Activated CD8-positive, alpha-beta memory T cell treated with anti-CD3 and anti-CD28 coated beads for 1 hour (primary cell): ENCODE measurements around the gene ACKR1.

Source experiments
- DNase-seq, 2 donors: peaks; one replicate each; pipeline ENCODE4 v3.0.0-alpha.2; 2020; ENCODE audit warnings: low read depth in 1 of 2; ENCODE audit errors: extremely low read depth in 1 of 2

The ACKR1 gene

DNA sequence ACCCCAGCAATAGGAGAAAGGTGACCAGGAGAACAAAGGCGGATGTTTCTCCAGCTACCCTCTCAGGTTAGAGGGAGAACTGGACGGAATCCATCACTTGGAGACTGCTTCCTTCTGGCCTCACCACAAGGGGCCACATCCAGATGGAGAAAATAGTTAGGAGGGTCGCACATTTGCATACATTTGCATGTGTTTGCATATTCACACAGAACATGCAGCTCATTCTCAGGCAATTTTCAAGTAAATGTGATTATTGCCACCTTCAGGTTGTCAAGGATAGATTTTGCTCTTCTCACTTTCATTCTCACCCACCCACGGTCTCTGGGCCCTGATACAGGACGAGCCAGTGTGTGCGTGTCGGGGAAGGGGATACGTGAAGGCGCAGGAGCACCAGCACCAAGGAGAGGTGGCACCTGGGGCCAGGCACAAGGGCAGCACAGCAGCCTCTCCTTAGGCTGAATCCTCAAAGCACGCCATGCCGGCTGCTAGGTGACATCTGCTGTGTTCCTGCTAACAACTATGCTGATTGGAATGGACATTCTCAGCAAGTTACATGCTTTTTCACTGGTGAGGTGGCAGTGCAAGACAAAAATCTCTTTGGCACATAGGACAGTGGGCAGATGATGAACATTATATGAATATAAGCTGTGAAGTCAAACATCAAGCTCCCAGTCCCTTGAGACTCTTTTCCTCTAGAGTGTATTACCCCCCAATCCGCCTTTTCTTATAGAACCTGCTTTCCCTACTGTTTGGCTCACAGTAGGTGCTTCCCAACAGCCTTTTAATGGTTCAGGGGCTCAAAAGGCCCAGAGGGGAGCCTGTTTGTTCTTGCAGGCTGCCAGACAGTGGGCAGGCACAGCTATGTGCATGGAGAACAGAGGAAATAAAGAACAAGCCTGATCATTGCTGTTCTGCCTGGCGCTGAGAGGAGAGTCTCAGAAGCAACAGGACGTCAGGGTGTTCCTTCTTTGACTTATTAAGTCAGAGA lies 14.3 kb downstream of the ACKR1 start:
- DNase-seq: no peak

DNA sequence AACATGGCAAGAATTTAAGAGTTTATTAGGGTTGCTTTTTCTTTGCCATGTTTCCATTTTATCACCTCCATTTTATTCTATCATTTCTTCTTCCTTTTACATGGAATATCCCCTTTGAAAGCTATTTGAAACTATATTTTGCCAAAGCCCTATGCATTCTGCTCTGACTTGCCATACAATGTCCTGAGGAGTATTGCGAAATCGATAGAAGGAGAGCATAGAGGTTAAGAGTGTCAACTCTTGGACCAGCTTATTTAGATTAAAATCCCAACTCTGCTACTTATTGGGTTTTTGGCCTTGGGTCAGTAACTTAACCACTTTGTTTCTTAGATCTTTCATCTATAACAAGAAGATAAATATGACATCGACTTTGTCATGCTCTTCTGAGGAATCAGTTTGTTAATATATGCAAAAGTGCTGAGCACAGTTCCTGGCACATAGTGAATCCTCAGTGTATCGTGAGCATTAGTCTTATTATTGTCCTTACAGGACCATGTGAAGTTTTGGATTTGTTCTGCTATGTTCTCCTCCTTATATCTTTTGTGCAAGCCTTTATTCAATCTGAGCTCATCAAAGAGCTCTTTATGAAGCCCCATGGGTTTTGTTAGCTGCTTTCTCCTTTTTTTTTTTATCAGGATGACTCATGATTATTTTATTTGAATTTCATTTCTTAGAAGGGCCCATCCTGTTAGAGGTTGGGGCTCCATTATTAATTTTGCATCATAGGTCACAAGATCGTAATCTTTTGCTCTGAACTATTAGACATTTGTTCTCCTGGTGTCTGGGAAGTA lies 17.6 kb downstream of the ACKR1 start:
- DNase-seq: no peak

DNA sequence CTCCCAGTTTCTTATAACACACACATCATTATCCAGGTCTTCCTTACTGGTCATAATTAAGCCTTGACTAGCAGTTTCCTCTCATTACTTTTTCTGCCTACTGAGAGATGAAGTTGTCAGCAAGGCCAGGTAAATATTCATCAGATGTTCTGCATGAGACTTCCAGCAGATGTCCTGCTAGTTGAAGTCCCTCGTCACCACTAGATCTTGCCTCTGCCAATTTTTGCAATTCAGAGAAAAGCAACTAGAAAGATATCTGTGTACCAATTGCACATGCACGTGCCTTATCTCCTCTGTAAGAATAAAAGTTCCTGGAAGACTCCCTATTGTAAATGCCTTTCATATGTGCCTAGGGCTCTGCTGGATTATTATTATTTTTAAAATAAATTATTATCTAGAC lies 18.3 kb downstream of the ACKR1 start:
- DNase-seq: no peak

DNA sequence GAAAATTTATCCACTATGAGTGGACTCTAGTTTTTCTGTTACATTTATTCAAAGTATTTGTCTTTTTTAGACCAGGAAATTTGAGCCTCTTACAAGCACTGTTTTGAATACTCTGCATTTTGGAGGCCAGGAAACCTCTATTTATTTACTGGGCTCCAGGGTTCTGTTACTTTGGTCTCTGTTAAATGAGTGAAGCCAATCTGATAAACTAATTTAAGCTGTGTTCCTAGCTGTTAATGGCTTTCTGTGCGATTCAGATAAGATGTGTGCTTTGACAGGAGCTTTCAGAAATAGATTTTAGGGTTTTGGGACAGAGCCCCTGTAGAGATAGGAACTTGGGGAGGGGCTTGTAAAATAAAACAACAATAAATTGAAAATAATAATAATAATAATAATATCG lies 23.9 kb downstream of the ACKR1 start:
- DNase-seq: no peak

DNA sequence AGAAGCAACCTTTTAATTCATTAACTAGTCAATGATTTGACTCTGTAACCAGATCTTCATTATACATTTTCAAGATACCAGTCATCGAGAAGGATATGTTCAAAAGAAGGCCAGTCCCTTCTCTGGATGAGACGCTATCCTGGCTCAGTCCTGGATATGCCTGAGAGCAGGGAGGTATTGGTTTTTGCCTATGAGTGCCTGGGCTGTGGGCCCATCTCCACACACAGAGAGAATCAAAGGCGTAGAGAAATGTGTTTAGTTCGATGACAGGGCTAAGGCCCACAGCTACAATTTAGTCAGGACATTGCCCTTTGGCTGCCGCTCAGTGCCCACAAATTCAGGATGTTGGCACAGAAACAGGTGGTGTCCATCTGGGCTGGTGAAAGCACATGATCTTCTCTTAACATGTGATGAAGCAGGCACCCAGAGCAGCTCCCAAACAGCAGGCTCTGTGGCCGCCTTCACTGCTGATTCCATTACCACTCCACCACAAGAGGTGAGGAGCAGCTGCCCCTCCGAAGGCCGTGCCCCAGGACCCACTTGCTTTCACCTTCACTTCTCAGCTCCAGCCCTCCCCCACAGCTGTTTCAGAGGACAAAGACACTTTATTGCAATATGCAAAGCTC lies 24.7 kb downstream of the ACKR1 start:
- DNase-seq: no peak

DNA sequence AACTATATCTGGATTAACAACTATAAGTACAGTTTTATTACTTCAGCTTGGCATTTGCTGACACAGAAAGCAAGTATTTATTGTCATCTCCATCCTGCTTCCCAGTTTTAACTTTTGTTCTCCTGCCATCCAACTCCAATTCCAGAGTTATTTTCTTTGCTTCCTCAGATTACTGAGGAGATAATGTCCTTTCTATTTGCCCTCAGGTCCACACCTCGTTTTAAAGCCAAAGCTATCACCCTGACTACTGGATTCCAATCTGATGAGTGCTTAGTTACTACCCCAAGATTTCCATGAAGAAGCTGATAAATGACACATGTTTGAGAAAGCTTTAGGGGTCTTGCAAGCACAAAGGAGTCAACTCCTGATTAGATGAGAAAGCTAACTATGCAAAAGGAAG lies 25.2 kb downstream of the ACKR1 start:
- DNase-seq: no peak

DNA sequence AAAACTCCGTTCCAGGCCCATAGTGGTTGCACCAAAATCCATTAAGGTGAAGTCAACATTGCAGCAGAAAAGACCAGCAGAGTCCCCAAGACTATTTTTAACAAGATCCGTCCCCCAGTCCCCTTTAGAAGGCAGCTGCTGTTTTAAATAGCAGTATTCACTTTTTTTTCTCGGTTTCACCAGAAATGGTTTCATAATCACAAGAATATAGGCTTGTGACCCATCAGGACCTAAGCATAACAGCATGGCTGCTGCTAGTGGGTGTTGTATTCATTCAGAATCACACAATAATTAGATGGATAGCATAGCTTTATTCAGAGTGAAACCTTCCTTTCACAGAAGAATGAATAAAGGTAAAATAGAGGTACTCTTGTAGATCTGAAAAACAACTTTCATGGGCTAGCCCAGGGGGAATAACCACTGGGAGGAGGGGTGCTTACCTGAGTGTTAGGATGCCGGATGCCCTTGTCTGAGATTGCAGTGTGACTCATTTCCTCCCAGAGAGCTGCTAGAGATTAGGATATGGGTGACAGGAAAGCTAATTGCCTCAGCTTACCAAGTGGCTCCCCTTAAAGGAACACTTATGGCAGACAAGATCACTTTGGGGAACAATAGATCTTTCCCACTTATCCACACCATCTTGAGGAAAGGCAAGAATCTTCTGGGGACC lies 35.0 kb downstream of the ACKR1 start:
- DNase-seq: no peak

DNA sequence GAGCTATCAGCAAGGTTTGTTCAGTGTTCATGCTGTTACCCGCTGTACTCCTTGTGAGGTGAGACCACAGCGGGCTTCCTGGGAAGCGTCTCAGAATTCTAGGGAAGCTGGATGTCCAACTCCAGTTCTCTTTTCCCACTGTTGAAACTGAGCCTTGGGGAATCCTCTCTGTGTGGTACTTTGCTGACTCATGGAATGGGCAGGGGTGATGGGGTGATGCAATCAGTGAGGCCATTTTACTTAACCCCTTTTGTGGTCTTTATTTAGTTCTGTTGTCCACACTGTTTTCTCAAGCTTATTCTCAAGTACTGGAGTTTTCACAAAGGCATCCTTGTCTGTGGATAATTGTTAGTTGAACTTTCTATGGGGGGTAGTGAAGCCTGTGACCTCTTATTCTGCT lies 42.6 kb downstream of the ACKR1 start:
- no peak for DNase-seq

DNA sequence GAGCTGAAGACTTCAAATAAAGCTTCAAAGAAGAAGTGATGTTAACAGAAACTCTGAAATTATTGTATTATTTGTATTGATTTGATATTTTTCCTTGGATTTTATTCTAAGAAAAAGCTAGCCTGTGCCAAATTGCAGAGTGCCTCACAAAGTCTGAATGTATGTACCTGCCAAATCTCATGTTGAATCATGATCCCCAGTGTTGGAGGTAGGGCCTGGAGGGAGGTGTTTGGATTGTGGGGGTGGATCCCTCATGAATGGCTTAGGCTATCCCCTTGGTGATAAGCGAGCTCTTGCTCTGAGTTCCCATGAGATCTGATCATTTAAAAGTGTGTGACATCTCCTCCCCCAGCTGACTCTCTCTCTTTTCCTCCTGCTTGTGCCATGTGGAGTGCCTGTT lies 43.6 kb downstream of the ACKR1 start:
- no peak for DNase-seq

DNA sequence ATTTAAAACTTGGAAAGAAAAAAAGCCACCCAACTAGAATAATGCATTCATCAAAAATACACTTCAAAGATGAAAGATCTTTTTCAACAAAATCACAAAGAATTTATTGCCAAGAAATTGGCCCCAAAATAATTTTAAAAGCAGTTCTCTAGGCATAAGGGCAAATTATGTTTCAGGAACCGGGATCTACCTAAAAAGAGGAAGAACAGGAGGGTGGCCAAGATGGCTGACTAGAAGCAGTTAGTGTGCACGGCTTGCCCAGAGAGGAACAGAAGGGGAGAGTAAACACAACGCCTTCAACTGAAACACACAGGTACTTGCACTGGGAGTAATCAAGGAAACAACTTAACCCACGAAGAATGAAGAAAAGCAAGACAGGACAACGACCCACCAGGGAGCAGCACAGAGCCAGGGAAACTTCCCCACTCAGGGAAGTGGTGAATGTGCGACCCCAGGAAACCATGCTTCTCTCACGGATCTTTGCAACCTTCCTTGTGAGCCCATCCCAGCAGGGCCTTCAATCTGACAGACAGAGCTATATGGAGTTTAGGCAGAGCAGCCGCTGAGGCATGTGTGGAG lies 46.1 kb downstream of the ACKR1 start:
- no peak for DNase-seq
